Neural cell (in vitro differentiated cells): ENCODE measurements around the gene ANKRD33B. TPM values are rescaled to one million over a fixed set of nuclear protein-coding genes. Genes with fewer than 3 reads are reported as not detected.

ENCODE experiments used
- H2AFZ ChIP-seq: fragments of 200-600, 300-800 bp; sonication (generic), shearing (Covaris generic); 2 replicates; pipeline ENCODE4 v1.6.0; 2014; ENCODE audit warnings: low read depth, mild to moderate bottlenecking, antibody characterized with exemption, low read length, moderate library complexity
- H3F3A ChIP-seq: fragments of 200-600 bp; shearing (Covaris generic); 2 replicates; pipeline ENCODE4 v1.6.1; 2016; ENCODE audit warnings: mild to moderate bottlenecking, moderate library complexity, mixed read lengths, antibody characterized with exemption, low read length; ENCODE audit not compliant: insufficient read depth, poor library complexity, severe bottlenecking
- H3K27ac ChIP-seq: fragments of 200-600, 300-800 bp; sonication (generic), shearing (Covaris generic); 2 replicates; pipeline ENCODE4 v1.5.1; 2014; ENCODE audit warnings: mild to moderate bottlenecking, low read length, moderate library complexity
- H3K27me3 ChIP-seq: fragments of 300-800, 200-600 bp; sonication (generic), shearing (Covaris generic); 2 replicates; pipeline ENCODE4 v1.6.0; 2014; ENCODE audit warnings: mild to moderate bottlenecking, low read depth, low read length, moderate library complexity; ENCODE audit not compliant: insufficient read depth
- H3K36me3 ChIP-seq: fragments of 300-800, 200-600 bp; sonication (generic), shearing (Covaris generic); 2 replicates; pipeline ENCODE4 v1.5.1; 2014; ENCODE audit warnings: mild to moderate bottlenecking, antibody characterized with exemption, low read length, moderate library complexity; ENCODE audit not compliant: insufficient read depth
- H3K4me2 ChIP-seq: fragments of 300-800, 200-600 bp; sonication (generic), shearing (Covaris generic); 2 replicates; pipeline ENCODE4 v1.6.0; 2014; ENCODE audit warnings: mild to moderate bottlenecking, low read length
- H3K4me3 ChIP-seq: fragments of 300-800, 200-600 bp; sonication (generic), shearing (Covaris generic); 2 replicates; pipeline ENCODE4 v1.5.1; 2014; ENCODE audit warnings: mild to moderate bottlenecking, low read length, moderate library complexity
- H3K79me2 ChIP-seq: fragments of 200-600 bp; shearing (Covaris generic); replicated peaks from 2 replicates; pipeline ENCODE4 v1.6.0; 2014; ENCODE audit warnings: mild to moderate bottlenecking, low read length, moderate library complexity; ENCODE audit not compliant: insufficient read depth
- H3K9ac ChIP-seq: fragments of 300-800, 200-600 bp; sonication (generic), shearing (Covaris generic); 2 replicates; pipeline ENCODE4 v1.6.1; 2016; ENCODE audit warnings: mild to moderate bottlenecking, low read length, mixed read lengths
- H3K9me2 ChIP-seq: fragments of 200-600 bp; shearing (Covaris generic); 2 replicates; pipeline ENCODE4 v1.6.1; 2016; ENCODE audit warnings: mild to moderate bottlenecking, low read length, mixed read lengths; ENCODE audit not compliant: insufficient read depth
- H3K9me3 ChIP-seq: fragments of 200-600, 300-800 bp; sonication (generic), shearing (Covaris generic); 2 replicates; pipeline ENCODE4 v1.6.1; 2016; ENCODE audit warnings: mild to moderate bottlenecking, mixed run types, low read length, moderate library complexity, mixed read lengths
- H4K20me1 ChIP-seq: fragments of 200-600 bp; shearing (Covaris generic); 2 replicates; pipeline ENCODE4 v1.6.1; 2016; ENCODE audit warnings: mild to moderate bottlenecking, mixed run types; ENCODE audit not compliant: insufficient read depth
- EP300 ChIP-seq: fragments of 450-650 bp; conservative IDR thresholded peaks from 2 replicates; pipeline ENCODE4 v1.6.1; 2014; ENCODE audit warnings: antibody characterized with exemption, mild to moderate bottlenecking, moderate library complexity; ENCODE audit not compliant: poor library complexity, severe bottlenecking
- EZH2 ChIP-seq: fragments of 200-600, 300-800 bp; shearing (Covaris generic), sonication (generic); IDR thresholded peaks from 2 replicates; pipeline ENCODE4 v1.6.1; 2014; ENCODE audit warnings: antibody characterized with exemption, low read length, borderline replicate concordance, mild to moderate bottlenecking; ENCODE audit not compliant: insufficient read depth, poor library complexity, severe bottlenecking
- MXI1 ChIP-seq: fragments of 450-650 bp; conservative IDR thresholded peaks from 2 replicates; pipeline ENCODE4 v1.6.1; 2014; ENCODE audit warnings: antibody characterized with exemption, mild to moderate bottlenecking; ENCODE audit not compliant: poor library complexity, severe bottlenecking
- POLR2AphosphoS5 ChIP-seq: IDR thresholded peaks from 2 replicates; pipeline ENCODE4 v1.6.1; 2012
- RAD21 ChIP-seq: fragments of 450-650 bp; conservative IDR thresholded peaks from 2 replicates; pipeline ENCODE4 v1.6.1; 2014; ENCODE audit warnings: antibody characterized with exemption, mild to moderate bottlenecking, moderate library complexity
- SMC3 ChIP-seq: fragments of 450-650 bp; conservative IDR thresholded peaks from 2 replicates; pipeline ENCODE4 v1.6.1; 2014; ENCODE audit warnings: antibody characterized with exemption, mild to moderate bottlenecking, moderate library complexity; ENCODE audit not compliant: poor library complexity
- TAF1 ChIP-seq: IDR thresholded peaks from 2 replicates; pipeline ENCODE4 v1.6.1; 2012; ENCODE audit warnings: low read depth
- polyA plus RNA-seq: library from polyadenylated mRNA; depleted of rRNA; stranded (reverse); fragments of >200 nt; gene quantifications from 2 replicates; pipeline ENCODE4 v1.2.3, GENCODE V29; 2014
- TF ChIP-seq, protein P1 (sequence below): fragments of 450-650 bp; IDR thresholded peaks from 2 replicates; pipeline ENCODE4 v1.5.1; 2014; ENCODE audit warnings: antibody characterized with exemption, mild to moderate bottlenecking, moderate library complexity; ENCODE audit not compliant: poor library complexity, severe bottlenecking
- TF ChIP-seq, protein P2 (sequence below): IDR thresholded peaks from 2 replicates; pipeline ENCODE4 v1.6.1; 2012; ENCODE audit warnings: borderline replicate concordance

ANKRD33B gene
- polyA plus RNA-seq, 1 donor from 2014 or later, result not detected

DNA sequence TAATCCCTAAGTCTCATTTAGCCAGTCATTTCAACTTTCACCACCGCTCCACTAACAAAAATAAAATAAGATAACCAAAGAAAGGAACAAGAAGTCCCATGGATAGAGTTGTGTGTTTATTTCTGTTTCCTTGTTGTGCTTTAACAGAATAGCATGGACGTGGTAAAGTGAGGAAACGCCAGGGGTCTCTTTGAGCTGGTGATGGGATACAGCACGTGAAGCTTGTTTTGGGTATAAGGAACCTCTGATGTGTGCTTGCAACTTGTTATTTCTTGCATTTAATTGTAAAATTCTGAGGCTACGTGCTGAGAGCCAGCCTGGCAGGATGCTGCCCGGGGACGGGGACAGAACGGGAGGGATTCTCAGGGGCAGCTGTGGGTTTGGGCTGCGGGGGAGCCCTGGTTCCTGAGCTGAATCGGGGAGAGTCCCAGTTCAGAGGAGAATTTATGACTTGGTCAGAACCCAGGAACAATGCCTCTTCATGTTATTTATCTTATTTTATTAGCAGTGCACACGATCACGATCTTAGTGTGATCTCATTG, 63.4 kb downstream of the ANKRD33B start:
- Histone ChIP-seq H3K4me3 (peak overlapping the region; percentile 57), H3K79me2 (no peaks in the 10 kb centered on the region), H3K4me2 (peak overlapping the region; percentile 37), H3F3A (no peaks in the 10 kb centered on the region), H4K20me1 (no peaks in the 10 kb centered on the region), H3K9me2 (no peaks in the 10 kb centered on the region), H3K27me3 (no peaks in the 10 kb centered on the region), H3K27ac (no peak overlapping the region), H3K36me3 (no peaks in the 10 kb centered on the region), H3K9me3 (no peaks in the 10 kb centered on the region), H2AFZ (no peak overlapping the region), H3K9ac (peak overlapping the region; percentile 11)
- no peak for TF ChIP-seq TAF1
- TF ChIP-seq MXI1, result no peak
- no peak for TF ChIP-seq SMC3
- TF ChIP-seq, protein P1, sequence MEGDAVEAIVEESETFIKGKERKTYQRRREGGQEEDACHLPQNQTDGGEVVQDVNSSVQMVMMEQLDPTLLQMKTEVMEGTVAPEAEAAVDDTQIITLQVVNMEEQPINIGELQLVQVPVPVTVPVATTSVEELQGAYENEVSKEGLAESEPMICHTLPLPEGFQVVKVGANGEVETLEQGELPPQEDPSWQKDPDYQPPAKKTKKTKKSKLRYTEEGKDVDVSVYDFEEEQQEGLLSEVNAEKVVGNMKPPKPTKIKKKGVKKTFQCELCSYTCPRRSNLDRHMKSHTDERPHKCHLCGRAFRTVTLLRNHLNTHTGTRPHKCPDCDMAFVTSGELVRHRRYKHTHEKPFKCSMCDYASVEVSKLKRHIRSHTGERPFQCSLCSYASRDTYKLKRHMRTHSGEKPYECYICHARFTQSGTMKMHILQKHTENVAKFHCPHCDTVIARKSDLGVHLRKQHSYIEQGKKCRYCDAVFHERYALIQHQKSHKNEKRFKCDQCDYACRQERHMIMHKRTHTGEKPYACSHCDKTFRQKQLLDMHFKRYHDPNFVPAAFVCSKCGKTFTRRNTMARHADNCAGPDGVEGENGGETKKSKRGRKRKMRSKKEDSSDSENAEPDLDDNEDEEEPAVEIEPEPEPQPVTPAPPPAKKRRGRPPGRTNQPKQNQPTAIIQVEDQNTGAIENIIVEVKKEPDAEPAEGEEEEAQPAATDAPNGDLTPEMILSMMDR, result no peak
- TF ChIP-seq EZH2, result no peak
- TF ChIP-seq, protein P2, sequence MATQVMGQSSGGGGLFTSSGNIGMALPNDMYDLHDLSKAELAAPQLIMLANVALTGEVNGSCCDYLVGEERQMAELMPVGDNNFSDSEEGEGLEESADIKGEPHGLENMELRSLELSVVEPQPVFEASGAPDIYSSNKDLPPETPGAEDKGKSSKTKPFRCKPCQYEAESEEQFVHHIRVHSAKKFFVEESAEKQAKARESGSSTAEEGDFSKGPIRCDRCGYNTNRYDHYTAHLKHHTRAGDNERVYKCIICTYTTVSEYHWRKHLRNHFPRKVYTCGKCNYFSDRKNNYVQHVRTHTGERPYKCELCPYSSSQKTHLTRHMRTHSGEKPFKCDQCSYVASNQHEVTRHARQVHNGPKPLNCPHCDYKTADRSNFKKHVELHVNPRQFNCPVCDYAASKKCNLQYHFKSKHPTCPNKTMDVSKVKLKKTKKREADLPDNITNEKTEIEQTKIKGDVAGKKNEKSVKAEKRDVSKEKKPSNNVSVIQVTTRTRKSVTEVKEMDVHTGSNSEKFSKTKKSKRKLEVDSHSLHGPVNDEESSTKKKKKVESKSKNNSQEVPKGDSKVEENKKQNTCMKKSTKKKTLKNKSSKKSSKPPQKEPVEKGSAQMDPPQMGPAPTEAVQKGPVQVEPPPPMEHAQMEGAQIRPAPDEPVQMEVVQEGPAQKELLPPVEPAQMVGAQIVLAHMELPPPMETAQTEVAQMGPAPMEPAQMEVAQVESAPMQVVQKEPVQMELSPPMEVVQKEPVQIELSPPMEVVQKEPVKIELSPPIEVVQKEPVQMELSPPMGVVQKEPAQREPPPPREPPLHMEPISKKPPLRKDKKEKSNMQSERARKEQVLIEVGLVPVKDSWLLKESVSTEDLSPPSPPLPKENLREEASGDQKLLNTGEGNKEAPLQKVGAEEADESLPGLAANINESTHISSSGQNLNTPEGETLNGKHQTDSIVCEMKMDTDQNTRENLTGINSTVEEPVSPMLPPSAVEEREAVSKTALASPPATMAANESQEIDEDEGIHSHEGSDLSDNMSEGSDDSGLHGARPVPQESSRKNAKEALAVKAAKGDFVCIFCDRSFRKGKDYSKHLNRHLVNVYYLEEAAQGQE, result no peak
- no peak for TF ChIP-seq RAD21
- no peak for TF ChIP-seq EP300
- TF ChIP-seq POLR2AphosphoS5, result no peak

DNA sequence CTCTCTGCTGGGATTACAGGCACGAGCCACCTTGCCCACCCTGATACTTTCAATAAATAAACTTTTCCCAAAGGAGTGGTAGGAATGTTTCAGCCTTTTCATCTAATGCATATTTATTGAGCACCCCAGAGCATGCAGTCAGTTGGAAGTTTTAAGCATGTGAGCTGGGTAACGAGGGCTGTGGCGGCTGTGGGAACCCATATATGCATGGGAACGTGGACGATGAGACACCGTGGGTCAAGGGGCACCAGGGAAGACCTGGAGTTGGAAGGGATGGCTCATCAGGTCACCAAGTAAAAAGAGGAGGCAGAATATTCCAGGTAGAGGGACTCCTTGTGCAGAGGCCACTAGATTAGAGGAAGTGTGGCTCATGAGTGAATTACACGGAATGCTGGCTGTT, 64.7 kb downstream of the ANKRD33B start:
- Histone ChIP-seq H3K27me3 (no peaks in the 10 kb centered on the region), H3F3A (no peaks in the 10 kb centered on the region), H3K9me2 (no peaks in the 10 kb centered on the region), H3K27ac (no peak overlapping the region), H3K9ac (no peak overlapping the region), H3K9me3 (no peaks in the 10 kb centered on the region), H4K20me1 (no peaks in the 10 kb centered on the region), H3K79me2 (no peaks in the 10 kb centered on the region), H3K36me3 (no peaks in the 10 kb centered on the region), H3K4me3 (no peak overlapping the region), H3K4me2 (no peak overlapping the region), H2AFZ (no peak overlapping the region)
- TF ChIP-seq, protein P1, result no peak
- TF ChIP-seq SMC3 (no peak), MXI1 (no peak), POLR2AphosphoS5 (no peak), EP300 (no peak), RAD21 (no peak), TAF1 (no peak), EZH2 (no peak)
- TF ChIP-seq, protein P2, result no peak
